Activated CD8-positive, alpha-beta memory T cell treated with anti-CD3 and anti-CD28 coated beads for 1 hour (primary cell): ENCODE data around the gene SOD2.
"Not testable (repeated sequence)": the region's sequence is repeated elsewhere in the genome, so short reads cannot be mapped to it uniquely, and the experiment has no call there.

Experiments used
- DNase-seq, 2 donors: peaks; one replicate each; pipeline ENCODE4 v3.0.0-alpha.2; 2020; ENCODE audit warnings: low read depth in 1 of 2; ENCODE audit errors: extremely low read depth in 1 of 2

SOD2 gene

DNA sequence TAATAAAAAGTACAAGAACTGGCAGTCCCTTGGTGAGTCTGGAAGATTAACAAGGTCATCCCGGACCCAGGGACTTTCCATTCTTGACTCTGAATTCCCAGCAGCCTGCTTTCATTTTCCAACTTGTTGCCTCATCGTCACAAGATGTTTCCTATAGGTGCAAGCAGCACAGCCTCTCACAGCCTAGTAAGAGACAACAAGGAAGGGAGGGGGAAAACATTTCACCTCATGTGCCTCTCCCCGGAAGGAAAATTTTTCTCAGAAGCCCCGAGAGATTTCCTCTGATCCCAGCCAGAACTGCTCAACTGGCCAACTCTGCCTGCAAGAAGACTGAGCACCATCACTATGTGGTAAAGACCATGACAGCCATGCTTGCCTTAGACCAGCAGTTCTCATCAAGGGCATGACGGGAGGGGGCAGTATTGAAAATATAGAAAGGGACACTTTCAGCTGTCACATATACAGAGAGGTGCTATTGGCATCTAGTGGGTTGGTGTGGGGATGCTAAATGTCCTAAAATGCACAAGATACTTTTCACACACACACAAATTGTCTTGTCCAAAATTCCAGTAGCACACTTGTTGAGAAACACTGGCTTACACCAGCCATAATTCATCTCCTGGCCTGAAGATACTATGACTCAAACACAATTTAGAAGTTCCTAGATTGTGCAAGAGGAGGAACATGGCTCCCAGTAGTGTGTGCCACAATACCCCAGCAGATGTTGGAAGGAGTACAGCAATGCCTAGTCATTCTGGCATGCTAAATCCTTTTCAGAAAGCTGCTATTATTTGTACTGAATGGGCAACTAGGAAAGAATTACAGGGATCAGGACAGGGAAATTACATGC, 23.4 kb upstream of the SOD2 start:
- no peak for DNase-seq

DNA sequence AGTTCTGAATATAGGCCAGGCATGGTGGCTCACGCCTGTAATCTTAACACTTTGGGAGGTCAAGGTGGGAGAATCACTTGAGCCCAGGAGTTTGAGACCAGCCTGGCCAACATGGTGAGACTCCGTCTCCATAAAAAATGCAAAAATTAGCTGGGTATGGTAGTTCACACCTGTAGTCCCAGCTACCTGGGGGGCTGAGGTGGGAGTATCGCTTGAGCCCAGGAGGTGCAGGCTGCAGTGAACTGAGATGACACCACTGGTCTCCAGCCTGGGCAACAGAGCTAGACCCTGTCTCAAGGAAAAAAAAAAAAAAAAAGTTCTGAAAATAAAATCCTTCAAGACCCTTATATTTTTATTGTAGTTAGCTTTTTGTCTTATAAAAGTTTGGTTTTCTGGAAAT, 22.6 kb upstream of the SOD2 start:
- no peak for DNase-seq

DNA sequence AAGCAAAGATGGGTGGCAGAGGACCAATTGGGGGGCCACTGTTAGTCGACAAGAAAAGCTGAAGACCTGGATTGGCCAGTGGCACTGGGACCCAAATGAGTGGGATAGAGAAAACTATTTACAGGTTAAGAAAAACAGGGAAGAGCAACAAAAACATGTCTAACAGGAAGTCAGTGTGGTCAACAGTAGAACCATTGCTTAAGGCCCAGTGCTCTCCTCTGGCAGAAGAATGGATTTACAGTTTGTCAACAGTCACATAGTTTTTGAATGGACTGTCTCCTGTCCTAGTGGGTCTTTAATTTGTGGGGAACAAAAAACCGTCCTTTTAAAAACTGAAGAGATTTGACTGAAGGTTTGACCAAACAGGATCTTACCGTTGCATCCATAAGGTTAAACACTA, 22.1 kb upstream of the SOD2 start:
- no peak for DNase-seq

DNA sequence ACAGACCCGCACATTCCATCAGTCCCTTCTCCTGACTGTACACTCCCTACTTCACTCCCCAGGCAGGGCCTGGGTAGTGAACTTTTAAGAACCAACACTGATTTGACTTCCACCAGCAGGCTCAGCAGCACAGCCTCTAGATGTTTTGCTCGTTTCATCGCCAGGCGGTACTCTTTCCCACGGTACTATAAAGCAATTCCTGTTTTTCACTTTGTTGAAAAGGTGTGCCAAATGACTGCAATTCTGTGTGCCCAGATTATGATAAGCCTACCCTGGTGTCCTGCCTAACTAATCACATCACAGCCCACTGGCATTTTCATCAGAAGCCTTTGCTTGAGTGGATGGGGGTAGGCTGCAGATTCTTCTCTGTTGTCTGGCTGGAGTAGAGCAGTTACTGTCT, 21.4 kb upstream of the SOD2 start:
- no peak for DNase-seq

DNA sequence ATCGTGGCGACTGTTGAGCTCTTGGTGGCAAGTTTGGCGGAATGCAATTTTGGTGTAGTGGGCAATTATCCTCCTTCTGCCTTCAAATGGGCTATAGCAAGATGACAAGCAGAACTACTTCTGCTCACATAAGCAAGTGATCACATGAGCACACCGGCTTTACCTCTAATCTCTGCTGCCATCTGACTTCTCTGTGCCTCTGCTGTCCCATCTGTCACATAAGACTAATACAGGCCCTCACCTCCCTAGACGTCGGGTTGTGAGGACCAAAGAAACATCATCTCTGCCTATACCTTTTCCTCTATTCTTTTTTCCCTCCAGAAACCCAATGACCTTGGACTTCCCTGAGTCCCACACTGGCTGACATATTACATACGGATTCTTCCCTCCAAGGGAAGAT, 20.9 kb upstream of the SOD2 start:
- DNase-seq, result no peak

DNA sequence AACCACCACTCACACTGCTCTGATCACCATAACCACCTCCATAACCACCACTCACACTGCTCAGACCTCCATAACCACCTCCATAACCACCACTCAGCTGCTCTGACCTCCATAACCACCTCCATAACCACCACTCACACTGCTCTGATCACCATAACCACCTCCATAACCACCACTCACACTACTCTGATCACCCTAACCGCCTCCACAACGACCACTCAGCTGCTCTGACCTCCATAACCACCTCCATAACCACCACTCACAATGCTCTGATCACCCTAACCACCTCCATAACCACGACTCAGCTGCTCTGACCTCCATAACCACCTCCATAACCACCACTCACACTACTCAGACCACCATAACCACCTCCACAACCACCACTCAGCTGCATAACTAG, 19.3 kb upstream of the SOD2 start:
- not testable (repeated sequence) for DNase-seq

DNA sequence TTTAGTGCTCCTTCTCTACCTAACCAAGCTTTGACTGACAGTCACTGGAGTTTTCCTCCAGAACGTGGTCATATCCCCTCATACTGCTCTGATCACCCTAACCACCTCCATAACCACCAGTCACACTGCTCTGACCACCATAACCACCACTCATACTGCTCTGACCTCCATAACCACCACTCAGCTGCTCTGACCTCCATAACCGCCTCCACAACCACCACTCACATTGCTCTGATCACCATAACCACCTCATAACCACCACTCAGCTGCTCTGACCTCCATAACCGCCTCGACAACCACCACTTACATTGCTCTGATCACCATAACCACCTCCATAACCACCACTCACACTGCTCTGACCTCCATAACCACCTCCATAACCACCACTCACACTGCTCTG, 17.6 kb upstream of the SOD2 start:
- DNase-seq, result not testable (repeated sequence)

DNA sequence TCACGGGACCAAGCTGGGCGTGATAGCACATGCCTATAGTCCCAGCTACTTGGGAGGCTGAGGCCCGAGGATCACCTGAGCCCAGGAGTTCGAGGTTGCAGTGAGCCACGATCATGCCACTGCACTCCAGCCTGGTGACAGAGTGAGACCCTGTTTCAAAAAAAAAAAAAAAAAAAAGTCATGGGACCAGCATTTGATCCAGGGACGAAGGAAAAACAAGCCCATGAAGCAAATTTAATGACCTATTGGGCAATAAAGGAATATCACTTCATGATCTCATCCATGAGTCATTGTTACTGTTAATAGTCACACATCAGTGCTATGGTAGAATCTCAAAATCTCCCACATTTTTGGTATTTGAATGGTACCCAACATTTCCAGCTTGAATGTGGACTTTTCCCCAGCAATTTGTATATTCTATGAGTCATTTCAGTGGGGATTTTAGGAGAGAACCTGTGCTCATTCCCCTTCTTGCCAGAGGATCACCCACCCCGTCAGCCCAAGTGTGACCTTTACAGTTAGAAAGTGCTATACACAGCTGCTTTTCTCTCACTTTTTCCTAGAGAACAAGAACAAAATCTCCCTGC, 8.5 kb upstream of the SOD2 start:
- DNase-seq, result no peak

DNA sequence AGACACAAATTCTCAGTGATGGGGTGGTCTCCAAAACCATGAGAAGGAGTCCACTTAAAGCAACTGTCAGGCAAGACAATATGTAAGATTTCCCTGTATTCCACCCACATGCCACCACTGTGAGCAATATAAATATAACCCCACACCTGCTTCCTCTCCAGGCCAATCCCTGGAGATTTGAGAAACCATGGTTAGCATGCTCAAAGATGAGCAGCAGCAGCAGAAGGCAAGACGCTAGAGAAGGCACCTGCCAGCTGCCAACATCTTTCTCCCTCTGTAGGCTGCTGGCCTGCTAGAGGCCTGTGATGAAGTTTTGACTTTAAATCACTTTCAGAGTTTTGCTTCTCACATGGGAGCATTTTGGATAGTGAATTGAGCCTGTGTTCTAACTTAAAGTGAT, 7.9 kb upstream of the SOD2 start:
- DNase-seq, result no peak

DNA sequence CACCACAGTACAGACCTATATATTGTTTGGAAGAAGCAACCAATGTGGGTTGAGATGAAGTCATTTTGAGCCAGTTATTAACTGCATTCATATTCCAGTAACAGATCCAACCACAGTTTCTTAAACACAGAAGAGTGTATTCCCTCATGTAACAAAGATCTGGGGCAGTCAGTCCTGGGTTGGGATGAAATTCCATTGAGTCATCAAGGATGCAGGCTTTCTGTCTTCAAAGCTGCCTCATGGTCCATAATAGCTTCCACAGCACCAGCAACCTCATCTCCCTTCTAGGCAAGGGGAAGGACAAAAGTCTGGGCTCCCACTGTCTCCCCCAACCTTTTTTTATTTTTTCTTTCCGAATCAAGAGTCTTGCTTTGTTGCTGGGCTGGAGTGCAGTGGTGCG, 2.9 kb upstream of the SOD2 start:
- no peak for DNase-seq

DNA sequence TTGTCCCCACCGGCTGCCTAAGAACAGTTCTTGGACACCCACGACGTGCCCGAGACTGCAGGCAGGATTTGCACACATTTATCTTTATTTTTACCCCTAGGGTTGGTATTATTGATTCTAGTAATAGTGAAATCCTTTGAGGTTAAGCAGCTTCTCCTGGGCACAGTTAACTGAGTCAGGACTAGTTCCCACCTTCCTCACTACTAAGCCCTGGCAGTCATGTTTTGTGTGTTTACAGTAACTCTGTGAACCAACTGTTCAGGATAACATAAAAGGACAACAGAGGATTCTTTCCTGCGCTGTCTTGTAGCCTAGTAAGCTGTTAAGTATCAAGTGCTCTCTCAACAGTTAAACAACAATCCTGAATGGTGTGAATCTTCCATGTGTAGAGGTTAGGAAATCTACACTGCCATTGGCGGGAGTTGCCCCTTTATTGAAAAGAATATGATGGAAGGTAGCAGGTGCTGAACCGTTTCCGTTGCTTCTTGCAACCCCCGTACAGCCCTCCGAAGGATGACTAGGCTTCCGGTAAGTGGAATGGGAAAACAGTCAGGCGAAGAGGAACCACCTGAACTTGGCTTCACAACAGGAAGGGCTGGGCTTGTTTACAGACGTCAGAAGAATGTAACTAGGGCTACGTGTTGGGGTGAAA, 979 bp upstream of the SOD2 start:
- no peak for DNase-seq

DNA sequence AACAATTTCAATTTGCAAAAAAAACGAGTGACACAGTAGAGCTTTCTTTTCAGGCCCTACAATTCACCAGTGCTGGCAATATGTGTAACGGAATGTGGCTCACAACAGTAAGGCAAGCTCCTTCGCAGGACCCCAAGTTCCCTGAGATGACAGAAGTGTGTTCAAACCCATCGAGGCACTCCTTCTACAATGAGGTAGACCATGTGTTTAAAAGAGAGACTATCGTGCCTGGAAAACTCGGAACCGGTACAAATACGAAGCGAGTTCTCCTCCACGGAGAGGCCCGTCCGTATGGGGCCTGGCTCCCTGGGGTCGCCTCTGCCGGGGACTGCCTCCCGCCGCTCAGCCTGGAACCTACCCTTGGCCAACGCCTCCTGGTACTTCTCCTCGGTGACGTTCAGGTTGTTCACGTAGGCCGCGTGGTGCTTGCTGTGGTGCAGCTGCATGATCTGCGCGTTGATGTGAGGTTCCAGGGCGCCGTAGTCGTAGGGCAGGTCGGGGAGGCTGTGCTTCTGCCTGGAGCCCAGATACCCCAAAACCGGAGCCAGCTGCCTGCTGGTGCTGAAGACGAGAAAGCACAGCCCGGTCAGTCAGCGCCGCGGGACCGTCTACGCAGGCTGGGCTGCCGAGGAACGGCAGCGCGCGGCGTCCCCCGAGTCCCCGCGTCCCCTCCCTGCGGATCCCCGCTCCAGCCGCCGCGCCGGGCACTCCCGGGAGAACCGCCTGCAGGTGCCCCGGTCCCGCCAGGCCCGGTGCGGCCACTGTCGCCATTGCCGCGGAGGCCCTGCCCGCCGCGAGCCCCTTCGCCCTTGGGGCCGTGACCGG, 526 bp downstream of the SOD2 start:
- DNase-seq, result peak in 1 of 2 donors; percentile 23

DNA sequence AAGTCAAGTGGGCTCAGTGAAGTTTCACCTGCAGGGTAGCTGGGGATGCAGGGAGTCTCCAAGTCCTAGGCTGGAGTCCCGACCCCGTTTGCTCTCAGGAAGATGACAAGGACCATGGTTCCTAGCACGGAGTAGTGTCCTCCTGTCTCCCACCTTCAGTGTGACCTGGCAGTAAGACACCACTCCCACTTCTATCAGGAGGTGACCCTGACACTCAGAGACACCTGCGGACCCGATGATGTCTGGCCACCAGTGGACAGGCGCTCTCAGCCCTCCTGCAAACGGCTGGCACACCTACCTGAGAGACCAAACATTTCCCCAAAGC, 1.1 kb downstream of the SOD2 start:
- no peak for DNase-seq

DNA sequence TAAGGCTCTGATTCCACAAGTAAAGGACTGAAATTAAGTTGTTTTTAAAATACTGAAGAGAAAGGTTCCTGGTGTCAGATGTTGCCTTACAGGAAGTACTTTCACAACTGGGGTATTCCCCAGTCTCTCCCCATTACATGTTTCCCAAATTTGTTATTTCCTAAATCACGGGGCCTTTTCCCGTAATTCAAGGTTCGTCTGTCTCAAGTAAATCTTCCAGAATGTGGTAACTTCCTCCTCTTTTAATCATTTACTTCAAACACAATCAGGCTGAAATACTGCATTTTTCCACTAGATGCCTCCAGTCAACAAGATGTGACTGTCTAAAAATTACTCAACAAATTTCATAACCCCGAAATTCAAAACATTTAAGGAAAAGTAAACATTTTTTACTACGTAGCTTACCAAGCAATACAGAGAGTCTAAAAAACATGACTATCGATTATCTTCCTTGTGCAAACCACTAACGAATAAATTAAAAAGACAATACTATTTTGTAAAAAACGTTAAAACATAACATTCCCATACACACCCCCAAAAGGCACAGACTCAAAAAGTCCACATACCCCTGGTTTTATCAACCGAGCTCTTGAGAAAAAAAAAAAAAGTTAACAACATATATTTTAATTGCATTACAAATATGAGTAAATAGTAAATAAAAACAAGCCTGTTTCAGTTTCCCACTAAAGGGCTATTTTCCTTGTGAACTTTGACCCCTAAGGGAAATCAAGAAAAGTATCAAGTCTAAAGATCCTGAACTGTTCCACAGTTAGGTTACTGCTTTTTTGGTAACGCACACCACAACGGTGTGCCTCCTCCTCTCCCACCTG, 1.7 kb downstream of the SOD2 start:
- DNase-seq, result no peak

DNA sequence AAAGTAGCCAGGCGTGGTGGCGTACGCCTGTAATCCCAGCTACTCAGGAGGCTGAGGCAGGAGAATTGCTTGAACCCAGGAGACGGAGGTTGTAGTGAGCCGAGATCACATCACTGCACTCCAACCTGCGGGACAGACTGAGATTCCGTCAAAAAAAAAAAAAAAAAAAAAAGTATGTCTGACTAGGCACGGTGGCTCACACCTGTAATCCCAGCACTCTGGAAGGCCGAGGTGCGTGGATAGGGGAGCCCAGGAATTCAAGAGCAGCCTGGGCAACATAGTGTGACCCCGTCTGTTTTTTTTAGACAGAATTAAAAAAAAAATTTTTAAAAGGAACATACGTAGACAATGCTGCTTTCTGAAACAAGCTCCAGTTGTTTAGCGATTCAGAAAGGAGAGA, 2.9 kb downstream of the SOD2 start:
- not testable (repeated sequence) for DNase-seq

DNA sequence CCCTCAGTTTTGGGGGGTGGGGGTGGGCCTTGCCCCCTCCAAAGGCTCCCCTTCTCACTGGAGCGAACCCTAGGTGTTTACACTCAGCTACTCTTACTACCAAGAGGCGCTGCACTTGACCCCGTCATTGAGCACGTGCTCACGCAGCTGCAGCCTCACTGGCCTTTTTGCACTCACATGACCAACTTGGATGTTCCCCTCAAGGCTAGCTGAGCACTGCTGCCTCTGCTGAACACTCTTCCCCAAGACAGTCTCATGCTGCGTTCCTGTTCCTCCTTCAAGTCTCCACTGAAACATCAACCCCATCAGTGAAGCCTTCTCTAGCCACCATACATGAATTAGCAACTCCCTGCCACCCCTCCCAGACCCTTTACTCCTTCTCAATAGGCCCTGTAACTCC, 4.0 kb downstream of the SOD2 start:
- DNase-seq, result no peak

DNA sequence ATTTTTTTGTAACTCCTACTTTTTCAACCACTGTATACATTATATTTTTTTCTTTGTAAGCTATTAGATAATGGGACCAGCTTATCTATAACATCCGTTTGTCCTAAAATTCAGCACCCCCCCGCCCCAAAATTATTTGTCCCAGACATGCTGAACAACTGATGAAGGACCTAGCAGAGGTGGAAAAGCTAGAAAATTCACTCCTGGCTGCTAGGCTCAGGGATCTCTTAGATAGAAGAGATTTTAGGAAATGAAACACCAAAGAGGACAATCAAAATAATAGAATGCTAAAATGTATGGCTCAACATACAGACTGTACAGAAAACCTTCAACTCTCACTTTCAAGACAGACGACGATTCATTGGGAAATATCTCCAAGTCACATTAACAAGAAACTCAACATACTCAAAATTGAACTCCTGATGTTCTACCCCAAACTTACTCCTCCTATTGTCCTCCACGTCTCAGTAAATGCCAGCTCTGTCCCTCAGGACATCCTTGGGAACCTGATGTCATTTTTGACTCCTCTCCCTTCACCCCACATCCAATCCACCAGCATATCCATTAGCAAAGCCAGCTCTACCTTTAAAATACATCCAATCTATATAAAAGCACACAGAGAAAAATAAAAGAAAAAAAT, 4.7 kb downstream of the SOD2 start:
- no peak for DNase-seq

DNA sequence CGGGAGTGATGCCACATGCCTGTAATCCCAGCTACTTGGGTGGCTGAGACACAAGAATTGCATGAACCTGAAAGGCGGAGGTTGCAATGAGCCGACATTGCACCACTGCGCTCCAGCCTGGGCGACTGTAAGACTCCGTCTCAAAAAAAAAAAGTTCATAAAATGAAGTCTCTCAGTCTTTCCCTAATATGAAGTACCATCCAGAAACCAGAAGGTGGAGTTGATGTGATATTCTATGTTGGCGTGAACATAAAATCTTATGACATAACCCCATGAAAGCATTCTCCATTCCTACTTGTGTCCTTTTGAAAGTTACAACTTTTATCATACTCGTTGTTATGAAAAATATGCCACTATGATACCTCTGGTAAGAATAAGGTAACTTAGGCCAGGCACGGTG, 5.7 kb downstream of the SOD2 start:
- DNase-seq, result no peak

DNA sequence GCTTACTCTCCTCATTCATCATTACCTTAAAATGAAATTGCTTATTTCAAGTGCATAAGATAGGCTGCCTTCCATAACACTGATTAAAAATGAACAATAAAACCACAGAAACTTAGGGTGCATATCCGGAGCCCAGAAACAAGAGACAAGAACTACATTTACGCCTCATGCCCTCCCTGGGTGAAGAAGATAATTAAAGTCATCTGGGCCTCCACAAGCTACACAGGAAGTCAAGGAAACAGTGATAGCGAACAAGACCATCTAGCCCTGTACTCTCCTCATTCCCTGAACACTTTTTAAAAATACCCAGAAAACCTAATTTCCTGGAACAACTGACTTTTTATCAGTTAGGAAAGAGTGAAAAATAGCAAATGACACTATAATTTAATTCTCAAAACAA, 6.3 kb downstream of the SOD2 start:
- DNase-seq, result no peak

DNA sequence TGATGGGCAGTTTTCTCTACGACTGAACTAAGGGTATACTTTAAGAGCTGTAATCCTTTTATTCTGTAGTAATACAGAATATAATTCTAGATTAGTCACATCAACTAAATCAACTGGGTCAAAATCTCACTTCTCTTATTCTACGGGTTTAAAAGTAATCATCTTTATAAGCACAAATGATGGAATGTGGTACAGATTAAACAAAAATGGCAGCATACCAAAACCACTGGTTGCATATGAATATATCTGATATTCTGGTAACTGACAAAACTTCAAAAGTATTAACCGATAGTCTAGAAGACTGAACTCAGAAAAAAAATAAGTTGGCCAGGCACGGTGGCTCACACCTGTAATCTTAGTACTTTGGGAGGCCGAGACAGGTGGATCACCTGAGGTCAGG, 7.0 kb downstream of the SOD2 start:
- no peak for DNase-seq
